A673 (cell line): ENCODE measurements around the gene CTNNA1. TPM values are rescaled to one million over a fixed set of nuclear protein-coding genes. Genes with fewer than 3 reads are reported as not detected.

Source experiments
- BruUV-seq: library from RNA; stranded (reverse); fragments of 400-500 nt; replicated peaks from 2 replicates; lab custom pipeline; 2021; lab: Mats Ljungman, UMichigan
- CTCF ChIA-PET: fragments of 300-600 bp; sonication (Branson Sonifier 250); formaldehyde crosslinking; loops from one replicate; lab custom pipeline; 2022; ENCODE audit warnings: antibody characterized with exemption; lab: Charles Lee
- POLR2A ChIA-PET: fragments of 300-600 bp; sonication (Branson Sonifier 250); formaldehyde crosslinking; loops from one replicate; lab custom pipeline; 2022; ENCODE audit warnings: antibody characterized with exemption; ENCODE audit not compliant: low non-redundant PET; lab: Charles Lee
- DNase-seq: peaks from one replicate; pipeline ENCODE4 v3.0.0-alpha.2; 2015; ENCODE audit warnings: low spot score
- H3K27ac ChIP-seq: fragments of 200-600 bp; sonication (generic); 2 replicates; pipeline ENCODE4 v1.5.1; 2016; ENCODE audit warnings: mixed run types, low read depth, mild to moderate bottlenecking, mixed read lengths, antibody characterized with exemption, low read length; ENCODE audit not compliant: poor library complexity, severe bottlenecking
- H3K27me3 ChIP-seq: fragments of 200-600 bp; sonication (generic); replicated peaks from 2 replicates; pipeline ENCODE4 v1.6.1; 2017; ENCODE audit warnings: mixed run types, low read depth, mild to moderate bottlenecking, mixed read lengths, antibody characterized with exemption, low read length; ENCODE audit not compliant: insufficient read depth, poor library complexity
- H3K36me3 ChIP-seq: fragments of 200-600 bp; sonication (generic); 2 replicates; pipeline ENCODE4 v1.6.1; 2016; ENCODE audit warnings: mixed run types, mild to moderate bottlenecking, mixed read lengths, antibody characterized with exemption, low read length; ENCODE audit not compliant: insufficient read depth, poor library complexity, severe bottlenecking
- H3K4me1 ChIP-seq: fragments of 200-600 bp; sonication (generic); 2 replicates; pipeline ENCODE4 v1.6.1; 2017; ENCODE audit warnings: mixed run types, mild to moderate bottlenecking, mixed read lengths, antibody characterized with exemption, low read length; ENCODE audit not compliant: insufficient read depth, poor library complexity, severe bottlenecking
- H3K4me3 ChIP-seq: fragments of 200-600 bp; sonication (generic); 2 replicates; pipeline ENCODE4 v1.5.1; 2016; ENCODE audit warnings: low read depth, mixed run types, mild to moderate bottlenecking, mixed read lengths, low read length; ENCODE audit not compliant: poor library complexity, severe bottlenecking
- H3K9me3 ChIP-seq: fragments of 200-600 bp; sonication (generic); 2 replicates; pipeline ENCODE4 v1.6.1; 2016; ENCODE audit warnings: mixed run types, low read depth, mild to moderate bottlenecking, mixed read lengths, antibody characterized with exemption, low read length; ENCODE audit not compliant: poor library complexity, severe bottlenecking
- EZH2 ChIP-seq: fragments of 200-600 bp; sonication (generic); IDR thresholded peaks from 2 replicates; pipeline ENCODE4 v1.6.1; 2017; ENCODE audit warnings: borderline replicate concordance, low read depth, mild to moderate bottlenecking, mixed read lengths, antibody characterized with exemption, low read length; ENCODE audit not compliant: poor library complexity, severe bottlenecking
- intact Hi-C: fragments of 100-400 bp; cut with micrococcal nuclease; formaldehyde crosslinking; loops from one replicate; pipeline ENCODE4 v1.10.0; 2022; ENCODE audit not compliant: unreplicated experiment
- total RNA-seq: library from RNA; stranded (reverse); gene quantifications from 2 replicates; pipeline ENCODE4 v1.2.3, GENCODE V29; 2021
- TF ChIP-seq, protein P1 (sequence below): fragments of 300-800, 200-600 bp; sonication (generic); conservative IDR thresholded peaks from 2 replicates; pipeline ENCODE4 v1.5.1; 2017; ENCODE audit warnings: low read depth, mild to moderate bottlenecking, antibody characterized with exemption, low read length, moderate library complexity, mixed read lengths

The CTNNA1 gene
- total RNA-seq, 1 experiment from 2014 or later = 249 TPM

DNA sequence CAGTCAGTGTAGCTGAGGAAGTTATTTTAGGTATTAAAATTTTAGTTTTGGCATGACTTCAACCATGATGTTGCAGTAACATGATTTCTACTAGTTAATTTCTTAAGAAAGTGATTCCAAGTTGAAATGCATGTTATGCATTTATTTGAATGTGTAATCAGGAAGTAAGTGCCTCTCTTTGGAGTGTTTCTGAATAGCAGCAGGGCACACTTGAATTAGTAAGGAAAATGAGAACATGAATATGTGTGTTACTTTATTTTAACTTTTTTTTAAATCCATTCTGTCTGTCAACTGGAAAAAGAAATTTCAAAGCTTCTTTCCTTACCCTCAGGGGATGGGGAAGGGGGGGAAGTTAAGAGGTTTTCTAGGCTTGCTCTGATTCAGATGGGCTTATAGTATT lies 40.4 kb downstream of the CTNNA1 start:
- TF ChIP-seq, protein P1, sequence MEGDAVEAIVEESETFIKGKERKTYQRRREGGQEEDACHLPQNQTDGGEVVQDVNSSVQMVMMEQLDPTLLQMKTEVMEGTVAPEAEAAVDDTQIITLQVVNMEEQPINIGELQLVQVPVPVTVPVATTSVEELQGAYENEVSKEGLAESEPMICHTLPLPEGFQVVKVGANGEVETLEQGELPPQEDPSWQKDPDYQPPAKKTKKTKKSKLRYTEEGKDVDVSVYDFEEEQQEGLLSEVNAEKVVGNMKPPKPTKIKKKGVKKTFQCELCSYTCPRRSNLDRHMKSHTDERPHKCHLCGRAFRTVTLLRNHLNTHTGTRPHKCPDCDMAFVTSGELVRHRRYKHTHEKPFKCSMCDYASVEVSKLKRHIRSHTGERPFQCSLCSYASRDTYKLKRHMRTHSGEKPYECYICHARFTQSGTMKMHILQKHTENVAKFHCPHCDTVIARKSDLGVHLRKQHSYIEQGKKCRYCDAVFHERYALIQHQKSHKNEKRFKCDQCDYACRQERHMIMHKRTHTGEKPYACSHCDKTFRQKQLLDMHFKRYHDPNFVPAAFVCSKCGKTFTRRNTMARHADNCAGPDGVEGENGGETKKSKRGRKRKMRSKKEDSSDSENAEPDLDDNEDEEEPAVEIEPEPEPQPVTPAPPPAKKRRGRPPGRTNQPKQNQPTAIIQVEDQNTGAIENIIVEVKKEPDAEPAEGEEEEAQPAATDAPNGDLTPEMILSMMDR = no peak
- no peak for TF ChIP-seq EZH2
- no TSS peak for BruUV-seq
- peak; percentile 88 for DNase-seq
- H3K4me1 ChIP-seq = peaks cover 24% of the 10 kb centered on the region
- no peaks in the 10 kb centered on the region for H3K36me3 ChIP-seq
- ChIA-PET CTCF (interaction anchor here (0.7 kb wide), 1 partner anchor 95 kb away, joined by 12 read pairs; no protein-coding TSS in a partner anchor), POLR2A (no interaction called here)
- no peaks in the 10 kb centered on the region for H3K9me3 ChIP-seq
- intact Hi-C loops = no loop called here
- H3K4me3 ChIP-seq = no peak overlapping the region
- H3K27ac ChIP-seq = no peak overlapping the region
- H3K27me3 ChIP-seq = no peaks in the 10 kb centered on the region

DNA sequence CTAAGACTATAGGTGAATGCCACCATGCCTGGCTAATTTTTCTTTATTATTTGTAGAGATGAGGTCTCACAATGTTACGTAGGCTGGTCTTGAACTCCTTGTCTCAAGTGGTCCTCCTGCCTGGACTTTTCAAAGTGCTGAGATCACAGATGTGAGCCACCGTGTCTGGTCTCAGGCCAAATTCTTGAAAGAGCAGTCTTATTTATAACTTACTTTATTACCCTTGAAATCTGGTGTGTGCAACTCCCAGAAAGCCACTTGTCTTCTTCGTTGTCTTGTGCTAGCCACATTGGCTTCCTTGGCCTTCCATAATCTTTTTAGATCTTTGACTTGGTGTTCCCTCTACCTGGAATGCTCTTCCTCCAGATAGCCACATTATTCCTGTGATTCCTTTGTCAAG lies 50.1 kb downstream of the CTNNA1 start:
- Histone ChIP-seq H3K27me3 (no peaks in the 10 kb centered on the region), H3K4me1 (peaks cover 3% of the 10 kb centered on the region), H3K36me3 (no peaks in the 10 kb centered on the region), H3K9me3 (no peaks in the 10 kb centered on the region), H3K27ac (no peak overlapping the region), H3K4me3 (no peak overlapping the region)
- CTCF ChIA-PET = no interaction called here
- TF ChIP-seq EZH2 = no peak
- TF ChIP-seq, protein P1 = no peak
- DNase-seq = no peak
- intact Hi-C loops = no loop called here
- BruUV-seq = no TSS peak
- POLR2A ChIA-PET = no interaction called here

DNA sequence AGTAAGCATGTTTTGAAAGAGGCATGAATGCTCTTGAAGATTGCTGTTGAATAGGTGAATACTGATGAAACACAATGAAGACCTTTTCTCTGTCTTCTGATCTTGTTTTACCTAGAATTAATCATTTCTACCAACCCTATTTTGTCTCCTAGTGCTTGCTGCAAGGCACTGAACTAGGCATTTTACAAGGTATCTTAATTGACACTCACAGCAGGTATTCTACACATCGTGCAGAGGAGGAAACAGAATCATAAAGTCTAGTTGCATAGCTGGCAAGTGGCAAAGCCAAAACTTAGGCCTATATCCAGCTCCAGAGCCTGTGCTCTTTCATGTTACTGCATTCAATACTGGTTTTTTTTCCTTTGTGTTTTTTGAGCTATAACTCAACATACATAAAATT lies 50.7 kb downstream of the CTNNA1 start:
- intact Hi-C loops = no loop called here
- BruUV-seq = no TSS peak
- CTCF ChIA-PET = interaction anchor here (0.6 kb wide), 1 partner anchor 20 kb away, joined by 3 read pairs; no protein-coding TSS in a partner anchor

More for the DNA sequence above, 50.7 kb downstream of the CTNNA1 start:
- DNase-seq = peak; percentile 27
- H3K27ac ChIP-seq = no peak overlapping the region
- POLR2A ChIA-PET = no interaction called here
- TF ChIP-seq, protein P1 = no peak
- no peak for TF ChIP-seq EZH2
- H3K36me3 ChIP-seq = no peaks in the 10 kb centered on the region
- H3K4me3 ChIP-seq = no peak overlapping the region
- peaks cover 6% of the 10 kb centered on the region for H3K4me1 ChIP-seq
- no peaks in the 10 kb centered on the region for H3K9me3 ChIP-seq
- no peaks in the 10 kb centered on the region for H3K27me3 ChIP-seq
